Endothelial cell of umbilical vein (primary cell): ENCODE results near the gene CCDC60. TPM values are rescaled to one million over a fixed set of nuclear protein-coding genes. Genes with fewer than 3 reads are reported as not detected.

Source experiments
- BruUV-seq: library from RNA; stranded (reverse); fragments of 400-500 nt; replicated peaks from 2 replicates; lab custom pipeline; 2021; lab: Mats Ljungman, UMichigan
- CTCF ChIA-PET: fragments of 300-600, 350-600 bp; sonication (Branson Sonifier 250); formaldehyde crosslinking; loops from one replicate; lab custom pipeline; 2021; ENCODE audit warnings: antibody characterized with exemption, inconsistent platforms; lab: Charles Lee
- POLR2A ChIA-PET: fragments of 300-600, 350-600 bp; sonication (Branson Sonifier 250); formaldehyde crosslinking; loops from one replicate; lab custom pipeline; 2021; ENCODE audit warnings: antibody characterized with exemption, inconsistent platforms; lab: Charles Lee
- DNase-seq: peaks from one replicate; pipeline ENCODE4 v3.0.0-alpha.2; 2011; ENCODE audit warnings: low read depth, low spot score
- FAIRE-seq: peaks from 2 replicates; lab custom pipeline; 2011; peaks lifted over from hg19 to GRCh38; lab: Jason Lieb, UNC
- H2AFZ ChIP-seq: 2 replicates; pipeline ENCODE4 v1.6.0; 2012; ENCODE audit warnings: low read depth, low read length, control low read depth, inconsistent platforms
- H3K27ac ChIP-seq: 2 replicates; pipeline ENCODE4 v1.5.1; 2011; ENCODE audit warnings: low read depth, mild to moderate bottlenecking, control low read depth, low read length, moderate library complexity; ENCODE audit not compliant: insufficient read depth
- H3K27me3 ChIP-seq, 2 experiments: 2 replicates each; pipeline versions ENCODE4 v1.6.0 to v1.6.1; 2011; ENCODE audit warnings: low read length in 2 of 2, mixed read lengths in 1 of 2; ENCODE audit not compliant: control insufficient read depth in 2 of 2, insufficient read depth in 2 of 2
- H3K36me3 ChIP-seq, 2 experiments: 2 replicates in 1 of 2; 3 replicates in 1 of 2; pipeline ENCODE4 v1.5.1; 2011; ENCODE audit warnings: low read length in 2 of 2, mild to moderate bottlenecking in 1 of 2, moderate library complexity in 1 of 2; ENCODE audit not compliant: control insufficient read depth in 2 of 2, insufficient read depth in 2 of 2; ENCODE audit errors: extremely low read depth in 1 of 2
- H3K4me1 ChIP-seq: 3 replicates; pipeline ENCODE4 v1.5.1; 2011; ENCODE audit warnings: mild to moderate bottlenecking, low read length; ENCODE audit not compliant: control insufficient read depth, insufficient read depth; ENCODE audit errors: extremely low read depth
- H3K4me2 ChIP-seq: 2 replicates; pipeline ENCODE4 v1.6.1; 2011; ENCODE audit warnings: low read length, control low read depth, mixed read lengths; ENCODE audit not compliant: insufficient read depth
- H3K4me3 ChIP-seq, 3 experiments: fragments of 200-600 bp in 1 of 3; sonication (generic), shearing (Covaris generic) in 1 of 3; replicated peaks in 1 of 3; 2 replicates each; pipeline ENCODE4 v1.5.1; 2011 to 2016; ENCODE audit warnings: control low read depth in 3 of 3, low read length in 3 of 3, mild to moderate bottlenecking in 2 of 3, inconsistent platforms in 1 of 3, low read depth in 1 of 3, moderate library complexity in 1 of 3; ENCODE audit not compliant: insufficient read depth in 1 of 3
- H3K79me2 ChIP-seq: 2 replicates; pipeline ENCODE4 v1.6.0; 2012; ENCODE audit warnings: low read length, inconsistent platforms; ENCODE audit not compliant: control insufficient read depth, insufficient read depth
- H3K9ac ChIP-seq: replicated peaks from 2 replicates; pipeline ENCODE3; 2011; ENCODE audit warnings: low read length, control low read depth; ENCODE audit not compliant: insufficient read depth; ENCODE audit errors: extremely low read depth
- H3K9me1 ChIP-seq: replicated peaks from 3 replicates; pipeline ENCODE4 v1.6.0; 2011; ENCODE audit warnings: mild to moderate bottlenecking, low read length; ENCODE audit not compliant: control insufficient read depth, insufficient read depth; ENCODE audit errors: extremely low read depth
- H3K9me3 ChIP-seq: replicated peaks from 2 replicates; pipeline ENCODE4 v1.5.1; 2012; ENCODE audit warnings: low read length, inconsistent platforms; ENCODE audit not compliant: control insufficient read depth, insufficient read depth
- H4K20me1 ChIP-seq: replicated peaks from 2 replicates; pipeline ENCODE3; 2011; ENCODE audit warnings: mild to moderate bottlenecking, low read length; ENCODE audit not compliant: control insufficient read depth, insufficient read depth; ENCODE audit errors: extremely low read depth
- EZH2 ChIP-seq: IDR thresholded peaks from 2 replicates; pipeline ENCODE4 v1.6.1; 2012; ENCODE audit warnings: borderline replicate concordance, low read depth, mild to moderate bottlenecking, moderate library complexity, low read length, inconsistent platforms; ENCODE audit not compliant: severe bottlenecking
- FOS ChIP-seq: IDR thresholded peaks from 2 replicates; pipeline ENCODE4 v1.6.1; 2011; ENCODE audit warnings: mild to moderate bottlenecking, low read length, moderate library complexity, borderline replicate concordance; ENCODE audit not compliant: insufficient read depth
- GATA2 ChIP-seq: IDR thresholded peaks from 2 replicates; pipeline ENCODE4 v1.7.0; 2011; ENCODE audit warnings: low read depth, mild to moderate bottlenecking, moderate library complexity, mixed read lengths, low read length; ENCODE audit not compliant: insufficient read length, insufficient read depth
- JUN ChIP-seq: IDR thresholded peaks from 2 replicates; pipeline ENCODE4 v1.6.1; 2011; ENCODE audit warnings: borderline replicate concordance, low read depth; ENCODE audit not compliant: insufficient read length, insufficient read depth
- MAX ChIP-seq: IDR thresholded peaks from 2 replicates; pipeline ENCODE4 v1.6.1; 2011; ENCODE audit not compliant: insufficient read depth, insufficient read length
- MYC ChIP-seq: IDR thresholded peaks from one replicate; pipeline ENCODE4 v1.6.1; 2011; ENCODE audit warnings: mild to moderate bottlenecking, low read depth, low read length
- POLR2A ChIP-seq: IDR thresholded peaks from 2 replicates; pipeline ENCODE4 v1.6.1; 2012; ENCODE audit warnings: low read depth, mild to moderate bottlenecking, control low read depth, low read length
- POLR2AphosphoS5 ChIP-seq: IDR thresholded peaks from 2 replicates; pipeline ENCODE4 v1.6.1; 2012; ENCODE audit warnings: low read depth, mild to moderate bottlenecking, control low read depth, low read length, moderate library complexity; ENCODE audit not compliant: insufficient read depth
- dilution Hi-C: fragments of 300-500 bp; cut with MboI; formaldehyde crosslinking; loops from one replicate; pipeline ENCODE4 v1.15.0; 2019; ENCODE audit warnings: low sequenced_read_pairs; ENCODE audit not compliant: extremely low pct_ligation_motif_present
- intact Hi-C: fragments of 100-400 bp; cut with micrococcal nuclease; formaldehyde crosslinking; loops from one replicate; pipeline ENCODE4 v1.10.0; 2022
- polyA plus RNA-seq, 4 experiments: library from polyadenylated mRNA; depleted of rRNA in 3 of 4; stranded (reverse) in 3 of 4; unstranded in 1 of 4; fragments of >200 nt; gene quantifications; 2 replicates each; pipeline versions ENCODE4 v1.2.1 to v1.2.3, GENCODE V29; 2011 to 2012; ENCODE audit warnings: missing spikeins in 1 of 4
- total RNA-seq: library from RNA; stranded (reverse); gene quantifications from 2 replicates; pipeline ENCODE4 v1.2.3, GENCODE V29; 2021
- TF ChIP-seq, protein P1 (sequence below), 2 donors: IDR thresholded peaks; 1 replicate in 1 of 2; 2 replicates in 1 of 2; pipeline ENCODE4 v1.5.1; 2011; ENCODE audit warnings: low read length in 2 of 2, mild to moderate bottlenecking in 2 of 2, moderate library complexity in 2 of 2, control low read depth in 1 of 2, inconsistent platforms in 1 of 2, low read depth in 1 of 2; ENCODE audit not compliant: insufficient read depth in 1 of 2; ENCODE audit errors: extremely low read depth in 1 of 2

The CCDC60 gene
- total and polyA plus RNA-seq, 2 donors (not counting 3 experiments of a cell fraction or from before 2014, with no cell fraction given), result not detected

- ChIA-PET CTCF (no interaction called here), POLR2A (no interaction called here)
- no TSS peak for BruUV-seq
- Histone ChIP-seq H3K4me2 (no peak overlapping the region), H3K27me3 (no peaks in the 10 kb centered on the region), H3K9me3 (no peaks in the 10 kb centered on the region), H3K4me1 (no peaks in the 10 kb centered on the region), H3K9ac (no peak overlapping the region), H3K79me2 (no peaks in the 10 kb centered on the region), H3K27ac (no peak overlapping the region), H3K36me3 (no peaks in the 10 kb centered on the region), H3K4me3 (no peak overlapping the region), H3K9me1 (no peaks in the 10 kb centered on the region), H2AFZ (no peak overlapping the region), H4K20me1 (no peaks in the 10 kb centered on the region)
- dilution Hi-C loops, result no loop called here
- intact Hi-C loops, result no loop called here
- TF ChIP-seq JUN (no peak), EZH2 (no peak), POLR2AphosphoS5 (no peak), MYC (no peak), POLR2A (no peak), MAX (no peak), GATA2 (no peak), FOS (no peak)
- TF ChIP-seq, protein P1, sequence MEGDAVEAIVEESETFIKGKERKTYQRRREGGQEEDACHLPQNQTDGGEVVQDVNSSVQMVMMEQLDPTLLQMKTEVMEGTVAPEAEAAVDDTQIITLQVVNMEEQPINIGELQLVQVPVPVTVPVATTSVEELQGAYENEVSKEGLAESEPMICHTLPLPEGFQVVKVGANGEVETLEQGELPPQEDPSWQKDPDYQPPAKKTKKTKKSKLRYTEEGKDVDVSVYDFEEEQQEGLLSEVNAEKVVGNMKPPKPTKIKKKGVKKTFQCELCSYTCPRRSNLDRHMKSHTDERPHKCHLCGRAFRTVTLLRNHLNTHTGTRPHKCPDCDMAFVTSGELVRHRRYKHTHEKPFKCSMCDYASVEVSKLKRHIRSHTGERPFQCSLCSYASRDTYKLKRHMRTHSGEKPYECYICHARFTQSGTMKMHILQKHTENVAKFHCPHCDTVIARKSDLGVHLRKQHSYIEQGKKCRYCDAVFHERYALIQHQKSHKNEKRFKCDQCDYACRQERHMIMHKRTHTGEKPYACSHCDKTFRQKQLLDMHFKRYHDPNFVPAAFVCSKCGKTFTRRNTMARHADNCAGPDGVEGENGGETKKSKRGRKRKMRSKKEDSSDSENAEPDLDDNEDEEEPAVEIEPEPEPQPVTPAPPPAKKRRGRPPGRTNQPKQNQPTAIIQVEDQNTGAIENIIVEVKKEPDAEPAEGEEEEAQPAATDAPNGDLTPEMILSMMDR (IDR thresholded peaks at IDR 0.05; ENCODE audit: extremely low read depth in 1 of 2, insufficient read depth in 1 of 2, low read depth in 1 of 2, low read length in 2 of 2), result no peak
- no peak for DNase-seq
- FAIRE-seq, result no peak
These were observed 39.1 kb downstream of the CCDC60 start for GRCh38 chr12:119373666-119374065.
